ENCODE measurements around the gene CDK9.
"Not testable (repeated sequence)": the region's sequence is repeated elsewhere in the genome, so short reads cannot be mapped to it uniquely, and the experiment has no call there.

DNA sequence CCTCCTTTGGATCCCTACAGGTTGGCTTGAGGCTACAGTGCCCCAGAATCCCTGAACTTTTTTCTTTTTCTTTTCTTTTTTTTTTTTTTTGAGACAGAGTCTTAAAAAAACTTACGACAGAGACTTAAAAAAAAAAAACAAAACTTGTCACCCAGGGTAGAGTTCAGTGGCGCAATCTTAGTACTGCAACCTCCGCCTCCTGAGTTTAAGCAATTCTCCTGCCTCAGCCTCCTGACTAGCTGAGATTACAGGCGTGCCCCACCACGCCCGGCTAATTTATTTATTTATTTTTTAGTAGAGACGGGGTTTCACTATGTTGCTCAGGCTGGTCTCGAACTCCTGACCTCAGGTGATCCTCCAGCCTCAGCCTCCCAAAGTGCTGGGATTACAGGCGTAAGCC is 4.9 kb upstream of the CDK9 start:
- TF ChIP-seq, protein P1, sequence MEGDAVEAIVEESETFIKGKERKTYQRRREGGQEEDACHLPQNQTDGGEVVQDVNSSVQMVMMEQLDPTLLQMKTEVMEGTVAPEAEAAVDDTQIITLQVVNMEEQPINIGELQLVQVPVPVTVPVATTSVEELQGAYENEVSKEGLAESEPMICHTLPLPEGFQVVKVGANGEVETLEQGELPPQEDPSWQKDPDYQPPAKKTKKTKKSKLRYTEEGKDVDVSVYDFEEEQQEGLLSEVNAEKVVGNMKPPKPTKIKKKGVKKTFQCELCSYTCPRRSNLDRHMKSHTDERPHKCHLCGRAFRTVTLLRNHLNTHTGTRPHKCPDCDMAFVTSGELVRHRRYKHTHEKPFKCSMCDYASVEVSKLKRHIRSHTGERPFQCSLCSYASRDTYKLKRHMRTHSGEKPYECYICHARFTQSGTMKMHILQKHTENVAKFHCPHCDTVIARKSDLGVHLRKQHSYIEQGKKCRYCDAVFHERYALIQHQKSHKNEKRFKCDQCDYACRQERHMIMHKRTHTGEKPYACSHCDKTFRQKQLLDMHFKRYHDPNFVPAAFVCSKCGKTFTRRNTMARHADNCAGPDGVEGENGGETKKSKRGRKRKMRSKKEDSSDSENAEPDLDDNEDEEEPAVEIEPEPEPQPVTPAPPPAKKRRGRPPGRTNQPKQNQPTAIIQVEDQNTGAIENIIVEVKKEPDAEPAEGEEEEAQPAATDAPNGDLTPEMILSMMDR (IDR thresholded peaks at IDR 0.05; ENCODE audit: insufficient read depth, low read length, poor library complexity, severe bottlenecking) = not testable (repeated sequence)
- not testable (repeated sequence) for TF ChIP-seq EZH2phosphoT487 (conservative IDR thresholded peaks at IDR 0.05; ENCODE audit: low read length)

All from SU-DHL-6 (cell line).